ENCODE data around the gene PPIL6. TPM values are rescaled to one million over a fixed set of nuclear protein-coding genes. Genes with fewer than 3 reads are reported as not detected.

The PPIL6 gene
- 2.5 TPM for polyA plus RNA-seq (2013, experiment 1 of 2; ENCODE audit: insufficient read length)
- polyA plus RNA-seq (2013, experiment 2 of 2; ENCODE audit: insufficient read length): 2.2 TPM

GRCh38 chr6:109440331-109441068 lies at the start of gene PPIL6, which contains the start of gene SMPD2:
Gene PPIL6 (minus strand): TSS chr6:109440628. CDS start chr6:109440590, 38 bp downstream.
Gene SMPD2 (plus strand): TSS chr6:109440724. CDS start chr6:109441122, 398 bp downstream.
- DNase-seq: peak; percentile 91

GRCh38 chr6:109488001-109488400 lies 47.6 kb upstream of the PPIL6 start:
- no peak for DNase-seq

GRCh38 chr6:109486068-109486467 lies 45.6 kb upstream of the PPIL6 start:
- no peak for DNase-seq

GRCh38 chr6:109485266-109485935 lies 45.0 kb upstream of the PPIL6 start:
- no peak for DNase-seq

GRCh38 chr6:109484122-109484521 lies 43.7 kb upstream of the PPIL6 start:
- DNase-seq: peak; percentile 37

- no peak for DNase-seq
Observed at GRCh38 chr6:109483735-109484057, 43.3 kb upstream of the PPIL6 start.

- DNase-seq: peak; percentile 91
Observed at GRCh38 chr6:109482905-109483734, 42.7 kb upstream of the PPIL6 start, which contains the start of gene ZBTB24. Gene ZBTB24 (minus strand): TSS chr6:109483219. CDS start chr6:109482026, 1,193 bp downstream.

- no peak for DNase-seq
Observed at GRCh38 chr6:109480993-109481480, 40.6 kb upstream of the PPIL6 start.

- no peak for DNase-seq
Observed at GRCh38 chr6:109478841-109479624, 38.6 kb upstream of the PPIL6 start.

- peak; percentile 49 for DNase-seq
Observed at GRCh38 chr6:109478222-109478805, 37.9 kb upstream of the PPIL6 start.

GRCh38 chr6:109477725-109478124 lies 37.3 kb upstream of the PPIL6 start:
- DNase-seq: no peak

GRCh38 chr6:109477184-109477583 lies 36.8 kb upstream of the PPIL6 start:
- no peak for DNase-seq

- DNase-seq: no peak
Observed at GRCh38 chr6:109475625-109476024, 35.2 kb upstream of the PPIL6 start.

GRCh38 chr6:109474995-109475394 lies 34.6 kb upstream of the PPIL6 start:
- DNase-seq: no peak

GRCh38 chr6:109473120-109473519 lies 32.7 kb upstream of the PPIL6 start:
- DNase-seq: no peak

- no peak for DNase-seq
Observed at GRCh38 chr6:109472132-109472995, 31.9 kb upstream of the PPIL6 start.

GRCh38 chr6:109471105-109471810 lies 30.8 kb upstream of the PPIL6 start:
- DNase-seq: no peak

GRCh38 chr6:109469591-109470189 lies 29.3 kb upstream of the PPIL6 start:
- DNase-seq: no peak

- no peak for DNase-seq
Observed at GRCh38 chr6:109467696-109468095, 27.3 kb upstream of the PPIL6 start.
